Kidney (tissue), 14 donors: ENCODE data around the gene C8A. TPM values are rescaled to one million over a fixed set of nuclear protein-coding genes. Genes with fewer than 3 reads are reported as not detected.

Experiments
- DNase-seq, 5 donors: peaks; one replicate each; pipeline ENCODE4 v3.0.0-alpha.2; 2013 to 2020
- FAIRE-seq: peaks from 2 replicates; lab custom pipeline; 2012; peaks lifted over from hg19 to GRCh38; lab: Jason Lieb, UNC
- H3K27ac ChIP-seq, 2 donors: one replicate each; pipeline ENCODE4 v1.7.0; 2013; ENCODE audit warnings: low read depth in 2 of 2, low read length in 2 of 2, inconsistent platforms in 1 of 2
- H3K27me3 ChIP-seq: one replicate; pipeline ENCODE4 v1.7.1; 2013; ENCODE audit warnings: low read length, inconsistent platforms; ENCODE audit not compliant: control insufficient read depth, insufficient read depth
- H3K36me3 ChIP-seq, 3 donors: one replicate each; pipeline versions ENCODE4 v1.7.0 to v1.7.1; 2013; ENCODE audit warnings: low read length in 3 of 3, control low read depth in 1 of 3, inconsistent platforms in 1 of 3; ENCODE audit not compliant: insufficient read depth in 3 of 3, control insufficient read depth in 2 of 3
- H3K4me1 ChIP-seq, 3 donors: one replicate each; pipeline versions ENCODE4 v1.7.0 to v1.7.1; 2013; ENCODE audit warnings: low read length in 3 of 3, inconsistent platforms in 1 of 3, low read depth in 1 of 3; ENCODE audit not compliant: control insufficient read depth in 2 of 3, insufficient read depth in 2 of 3
- H3K4me3 ChIP-seq, 3 donors: one replicate each; pipeline versions ENCODE4 v1.7.0 to v1.8.1; 2013; ENCODE audit warnings: low read length in 3 of 3, control low read depth in 1 of 3, inconsistent platforms in 1 of 3
- H3K9ac ChIP-seq, 3 donors: one replicate each; pipeline versions ENCODE4 v1.7.0 to v1.7.1; 2013; ENCODE audit warnings: low read length in 3 of 3, control low read depth in 1 of 3, inconsistent platforms in 1 of 3
- H3K9me3 ChIP-seq, 3 donors: one replicate each; pipeline versions ENCODE4 v1.7.0 to v1.7.1; 2013; ENCODE audit warnings: low read length in 3 of 3, control low read depth in 1 of 3, inconsistent platforms in 1 of 3; ENCODE audit not compliant: control insufficient read depth in 2 of 3, insufficient read depth in 1 of 3
- CTCF ChIP-seq: IDR thresholded peaks from 3 replicates; pipeline ENCODE4 v1.5.1; 2012; ENCODE audit warnings: mild to moderate bottlenecking, moderate library complexity, borderline replicate concordance; ENCODE audit not compliant: insufficient read depth; ENCODE audit errors: extremely low read depth
- intact Hi-C: fragments of 100-400 bp; cut with DNase I; formaldehyde crosslinking; loops from one replicate; pipeline ENCODE4 v1.11.1; 2022
- polyA plus RNA-seq: library from polyadenylated mRNA; stranded (reverse); fragments of 350-450 nt; fragmentation: Illumina TruSeq; extraction: RNeasy Lipid Tissue Mini Kit (QIAGEN cat#74804); gene quantifications from one replicate; pipeline ENCODE4 v1.2.3, GENCODE V29; 2014; ENCODE audit warnings: low read depth, low replicate concordance; ENCODE audit not compliant: insufficient read depth
- total RNA-seq: library from RNA; stranded (reverse); fragmentation: NEBNext Ultra II Directional; extraction: Animal tissue kit (Norgen Biotek cat#: 25700); gene quantifications from one replicate; pipeline ENCODE4 v1.2.1, GENCODE V29; 2021
- donor health status: control.
- donor health status: control.
- donor health status: control.
- donor health status: control.
- donor health status: control.
- donor health status: DM: yes; HTN: yes; CAD: no.
- donor health status: Normal renal cell carcinoma (clear cell type).

Gene C8A
- total and polyA plus RNA-seq, 2 donors from 2014 or later, result 0.09 TPM; not detected in 1

GRCh38 chr1:56877973-56878372 lies 23.4 kb downstream of the C8A start:
- H3K9me3 ChIP-seq, result no peaks in the 10 kb centered on the region
- intact Hi-C loops, result no loop called here
- no peak overlapping the region for H3K9ac ChIP-seq
- no peak overlapping the region for H3K27ac ChIP-seq
- no peak for TF ChIP-seq CTCF
- DNase-seq, result no peak
- FAIRE-seq, result no peak
- H3K27me3 ChIP-seq, result no peaks in the 10 kb centered on the region
- H3K4me1 ChIP-seq, result no peaks in the 10 kb centered on the region
- no peaks in the 10 kb centered on the region for H3K36me3 ChIP-seq
- H3K4me3 ChIP-seq, result no peak overlapping the region

- Histone ChIP-seq H3K36me3 (no peaks in the 10 kb centered on the region), H3K27me3 (no peaks in the 10 kb centered on the region), H3K4me3 (no peak overlapping the region), H3K9me3 (no peaks in the 10 kb centered on the region), H3K9ac (no peak overlapping the region), H3K27ac (no peak overlapping the region), H3K4me1 (no peaks in the 10 kb centered on the region)
- DNase-seq (no peak), FAIRE-seq (no peak)
- intact Hi-C loops, result no loop called here
- TF ChIP-seq CTCF, result no peak
Measured at GRCh38 chr1:56880774-56881173, 26.2 kb downstream of the C8A start.

- Histone ChIP-seq H3K9me3 (no peaks in the 10 kb centered on the region), H3K4me1 (no peaks in the 10 kb centered on the region), H3K36me3 (no peaks in the 10 kb centered on the region), H3K27ac (no peak overlapping the region), H3K9ac (no peak overlapping the region), H3K4me3 (no peak overlapping the region), H3K27me3 (no peaks in the 10 kb centered on the region)
- no peak for TF ChIP-seq CTCF
- no peak for FAIRE-seq
- no peak for DNase-seq
- intact Hi-C loops, result no loop called here
Measured at GRCh38 chr1:56881417-56881816, 26.8 kb downstream of the C8A start.

- Histone ChIP-seq H3K27ac (no peak overlapping the region), H3K9me3 (no peaks in the 10 kb centered on the region), H3K4me1 (no peaks in the 10 kb centered on the region), H3K36me3 (no peaks in the 10 kb centered on the region), H3K9ac (no peak overlapping the region), H3K27me3 (no peaks in the 10 kb centered on the region), H3K4me3 (no peak overlapping the region)
- no peak for TF ChIP-seq CTCF
- no peak for FAIRE-seq
- intact Hi-C loops, result no loop called here
- DNase-seq, result no peak
Measured at GRCh38 chr1:56890229-56890628, 35.6 kb downstream of the C8A start.
